H1 (cell line): Measurements from ENCODE around the gene CDK4. TPM values are rescaled to one million over a fixed set of nuclear protein-coding genes. Genes with fewer than 3 reads are reported as not detected.

Experiments used
- CBX8 ChIP-seq: fragments of 300-800, 300-1000 bp; sonication (generic); IDR thresholded peaks from 2 replicates; pipeline ENCODE4 v1.7.1; 2016; ENCODE audit warnings: low read depth, low read length, borderline replicate concordance
- CHD1 ChIP-seq: IDR thresholded peaks from 2 replicates; pipeline ENCODE4 v1.6.1; 2012; ENCODE audit warnings: low read depth, low read length, improper control_type of control experiment
- JUND ChIP-seq: IDR thresholded peaks from 2 replicates; pipeline ENCODE4 v1.6.1; 2011; ENCODE audit warnings: mild to moderate bottlenecking, improper control_type of control experiment, low read length
- KDM4A ChIP-seq: IDR thresholded peaks from one replicate; pipeline ENCODE4 v1.7.1; 2012; ENCODE audit warnings: low read depth, mild to moderate bottlenecking, moderate library complexity, low read length, inconsistent platforms; ENCODE audit not compliant: severe bottlenecking
- RXRA ChIP-seq: IDR thresholded peaks from 2 replicates; pipeline ENCODE4 v1.6.1; 2011; ENCODE audit warnings: low read depth, mild to moderate bottlenecking, low read length, moderate library complexity; ENCODE audit not compliant: insufficient read depth
- SIX5 ChIP-seq: IDR thresholded peaks from 2 replicates; pipeline ENCODE4 v1.6.1; 2011; ENCODE audit warnings: mild to moderate bottlenecking, low read depth, low read length
- SP2 ChIP-seq: IDR thresholded peaks from 2 replicates; pipeline ENCODE4 v1.6.1; 2012; ENCODE audit warnings: mild to moderate bottlenecking, low read length, inconsistent platforms
- SRF ChIP-seq: IDR thresholded peaks from 2 replicates; pipeline ENCODE4 v1.6.1; 2011; ENCODE audit warnings: mild to moderate bottlenecking, low read depth, low read length, moderate library complexity
- TCF12 ChIP-seq: IDR thresholded peaks from 2 replicates; pipeline ENCODE4 v1.6.1; 2011; ENCODE audit warnings: low read depth, mild to moderate bottlenecking, low read length
- YY1 ChIP-seq: IDR thresholded peaks from 2 replicates; pipeline ENCODE4 v1.6.1; 2011; ENCODE audit warnings: low read depth, mild to moderate bottlenecking, low read length
- ZNF274 ChIP-seq: IDR thresholded peaks from 2 replicates; pipeline ENCODE4 v1.7.0; 2012; ENCODE audit warnings: low read length, borderline replicate concordance; ENCODE audit errors: extremely low read depth
- polyA plus RNA-seq, 7 experiments: library from polyadenylated mRNA; depleted of rRNA in 3 of 7; stranded (reverse) in 5 of 7; unstranded in 2 of 7; fragments of >200 nt in 5 of 7; fragments of 200-250 nt in 2 of 7; gene quantifications; 1 replicate in 5 of 7; 2 replicates in 1 of 7; 4 replicates in 1 of 7; pipeline versions ENCODE4 v1.2.1 to v1.2.3, GENCODE V29; 2011 to 2013; ENCODE audit warnings: missing spikeins in 2 of 7, mixed read lengths in 2 of 7
- total RNA-seq: library from RNA; stranded (reverse); fragmentation: NEBNext Ultra II Directional; extraction: Animal tissue kit (Norgen Biotek cat#: 25700); gene quantifications from 2 replicates; pipeline ENCODE4 v1.2.1, GENCODE V29; 2021
- TF ChIP-seq, protein P1 (sequence below): fragments of 300-600 bp; sonication (generic); IDR thresholded peaks from 2 replicates; pipeline ENCODE4 v1.7.1; 2012; ENCODE audit warnings: low read length, moderate library complexity, mild to moderate bottlenecking, inconsistent platforms; ENCODE audit not compliant: insufficient replicate concordance

The CDK4 gene
- total and polyA plus RNA-seq, 2 of the 8 experiments (the other 6 are each of a cell fraction or from before 2014, with no cell fraction given), result 174 to 368 TPM

DNA sequence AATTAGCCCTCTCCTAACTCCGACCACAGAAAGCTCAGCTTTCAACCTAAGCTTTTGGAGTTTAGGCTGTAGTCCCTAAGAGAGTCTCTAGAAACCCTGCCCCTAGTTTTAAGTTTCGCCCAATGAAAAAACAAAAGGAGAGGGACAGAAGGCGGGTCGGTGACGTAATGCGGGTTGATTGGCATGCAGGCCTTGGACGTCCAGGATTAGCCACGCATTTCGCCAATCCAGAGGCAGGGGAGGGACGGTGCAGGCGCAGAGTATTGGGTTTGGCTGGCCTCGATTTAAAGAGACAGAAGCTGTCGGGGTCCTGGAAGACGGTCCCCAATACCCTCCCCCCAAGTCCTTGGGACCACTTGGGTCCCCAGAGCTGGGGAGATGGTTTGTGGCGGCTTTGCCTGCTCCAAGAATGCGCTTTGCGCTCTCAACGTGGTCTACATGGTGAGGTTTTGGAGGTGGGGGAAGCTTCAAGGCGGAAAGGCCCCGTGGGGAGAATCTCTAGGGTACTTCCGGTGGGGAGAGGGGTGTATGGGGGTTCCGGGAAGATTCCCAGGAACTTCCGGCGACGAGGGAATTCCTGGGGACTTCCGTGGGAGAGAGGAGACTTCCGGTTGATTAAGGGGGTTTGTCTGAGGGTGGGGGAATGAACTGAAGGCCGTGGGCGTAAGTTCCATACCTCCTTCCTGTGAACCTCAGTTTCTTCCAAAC lies 7.2 kb downstream of the CDK4 start, which contains the start of gene TSPAN31 (continued):
- TF ChIP-seq, protein P1, sequence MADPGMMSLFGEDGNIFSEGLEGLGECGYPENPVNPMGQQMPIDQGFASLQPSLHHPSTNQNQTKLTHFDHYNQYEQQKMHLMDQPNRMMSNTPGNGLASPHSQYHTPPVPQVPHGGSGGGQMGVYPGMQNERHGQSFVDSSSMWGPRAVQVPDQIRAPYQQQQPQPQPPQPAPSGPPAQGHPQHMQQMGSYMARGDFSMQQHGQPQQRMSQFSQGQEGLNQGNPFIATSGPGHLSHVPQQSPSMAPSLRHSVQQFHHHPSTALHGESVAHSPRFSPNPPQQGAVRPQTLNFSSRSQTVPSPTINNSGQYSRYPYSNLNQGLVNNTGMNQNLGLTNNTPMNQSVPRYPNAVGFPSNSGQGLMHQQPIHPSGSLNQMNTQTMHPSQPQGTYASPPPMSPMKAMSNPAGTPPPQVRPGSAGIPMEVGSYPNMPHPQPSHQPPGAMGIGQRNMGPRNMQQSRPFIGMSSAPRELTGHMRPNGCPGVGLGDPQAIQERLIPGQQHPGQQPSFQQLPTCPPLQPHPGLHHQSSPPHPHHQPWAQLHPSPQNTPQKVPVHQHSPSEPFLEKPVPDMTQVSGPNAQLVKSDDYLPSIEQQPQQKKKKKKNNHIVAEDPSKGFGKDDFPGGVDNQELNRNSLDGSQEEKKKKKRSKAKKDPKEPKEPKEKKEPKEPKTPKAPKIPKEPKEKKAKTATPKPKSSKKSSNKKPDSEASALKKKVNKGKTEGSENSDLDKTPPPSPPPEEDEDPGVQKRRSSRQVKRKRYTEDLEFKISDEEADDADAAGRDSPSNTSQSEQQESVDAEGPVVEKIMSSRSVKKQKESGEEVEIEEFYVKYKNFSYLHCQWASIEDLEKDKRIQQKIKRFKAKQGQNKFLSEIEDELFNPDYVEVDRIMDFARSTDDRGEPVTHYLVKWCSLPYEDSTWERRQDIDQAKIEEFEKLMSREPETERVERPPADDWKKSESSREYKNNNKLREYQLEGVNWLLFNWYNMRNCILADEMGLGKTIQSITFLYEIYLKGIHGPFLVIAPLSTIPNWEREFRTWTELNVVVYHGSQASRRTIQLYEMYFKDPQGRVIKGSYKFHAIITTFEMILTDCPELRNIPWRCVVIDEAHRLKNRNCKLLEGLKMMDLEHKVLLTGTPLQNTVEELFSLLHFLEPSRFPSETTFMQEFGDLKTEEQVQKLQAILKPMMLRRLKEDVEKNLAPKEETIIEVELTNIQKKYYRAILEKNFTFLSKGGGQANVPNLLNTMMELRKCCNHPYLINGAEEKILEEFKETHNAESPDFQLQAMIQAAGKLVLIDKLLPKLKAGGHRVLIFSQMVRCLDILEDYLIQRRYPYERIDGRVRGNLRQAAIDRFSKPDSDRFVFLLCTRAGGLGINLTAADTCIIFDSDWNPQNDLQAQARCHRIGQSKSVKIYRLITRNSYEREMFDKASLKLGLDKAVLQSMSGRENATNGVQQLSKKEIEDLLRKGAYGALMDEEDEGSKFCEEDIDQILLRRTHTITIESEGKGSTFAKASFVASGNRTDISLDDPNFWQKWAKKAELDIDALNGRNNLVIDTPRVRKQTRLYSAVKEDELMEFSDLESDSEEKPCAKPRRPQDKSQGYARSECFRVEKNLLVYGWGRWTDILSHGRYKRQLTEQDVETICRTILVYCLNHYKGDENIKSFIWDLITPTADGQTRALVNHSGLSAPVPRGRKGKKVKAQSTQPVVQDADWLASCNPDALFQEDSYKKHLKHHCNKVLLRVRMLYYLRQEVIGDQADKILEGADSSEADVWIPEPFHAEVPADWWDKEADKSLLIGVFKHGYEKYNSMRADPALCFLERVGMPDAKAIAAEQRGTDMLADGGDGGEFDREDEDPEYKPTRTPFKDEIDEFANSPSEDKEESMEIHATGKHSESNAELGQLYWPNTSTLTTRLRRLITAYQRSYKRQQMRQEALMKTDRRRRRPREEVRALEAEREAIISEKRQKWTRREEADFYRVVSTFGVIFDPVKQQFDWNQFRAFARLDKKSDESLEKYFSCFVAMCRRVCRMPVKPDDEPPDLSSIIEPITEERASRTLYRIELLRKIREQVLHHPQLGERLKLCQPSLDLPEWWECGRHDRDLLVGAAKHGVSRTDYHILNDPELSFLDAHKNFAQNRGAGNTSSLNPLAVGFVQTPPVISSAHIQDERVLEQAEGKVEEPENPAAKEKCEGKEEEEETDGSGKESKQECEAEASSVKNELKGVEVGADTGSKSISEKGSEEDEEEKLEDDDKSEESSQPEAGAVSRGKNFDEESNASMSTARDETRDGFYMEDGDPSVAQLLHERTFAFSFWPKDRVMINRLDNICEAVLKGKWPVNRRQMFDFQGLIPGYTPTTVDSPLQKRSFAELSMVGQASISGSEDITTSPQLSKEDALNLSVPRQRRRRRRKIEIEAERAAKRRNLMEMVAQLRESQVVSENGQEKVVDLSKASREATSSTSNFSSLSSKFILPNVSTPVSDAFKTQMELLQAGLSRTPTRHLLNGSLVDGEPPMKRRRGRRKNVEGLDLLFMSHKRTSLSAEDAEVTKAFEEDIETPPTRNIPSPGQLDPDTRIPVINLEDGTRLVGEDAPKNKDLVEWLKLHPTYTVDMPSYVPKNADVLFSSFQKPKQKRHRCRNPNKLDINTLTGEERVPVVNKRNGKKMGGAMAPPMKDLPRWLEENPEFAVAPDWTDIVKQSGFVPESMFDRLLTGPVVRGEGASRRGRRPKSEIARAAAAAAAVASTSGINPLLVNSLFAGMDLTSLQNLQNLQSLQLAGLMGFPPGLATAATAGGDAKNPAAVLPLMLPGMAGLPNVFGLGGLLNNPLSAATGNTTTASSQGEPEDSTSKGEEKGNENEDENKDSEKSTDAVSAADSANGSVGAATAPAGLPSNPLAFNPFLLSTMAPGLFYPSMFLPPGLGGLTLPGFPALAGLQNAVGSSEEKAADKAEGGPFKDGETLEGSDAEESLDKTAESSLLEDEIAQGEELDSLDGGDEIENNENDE, result no peak
- TF ChIP-seq TCF12, result no peak
- no peak for TF ChIP-seq RXRA
- no peak for TF ChIP-seq SRF
- TF ChIP-seq SP2, result no peak; the same call in 1 of the 2 replicates
- TF ChIP-seq CHD1, result no peak
- TF ChIP-seq CBX8, result no peak
- TF ChIP-seq KDM4A, result peak; percentile 62
- TF ChIP-seq ZNF274, result no peak
- TF ChIP-seq YY1, result no peak
- peak; percentile 62 for TF ChIP-seq JUND
- TF ChIP-seq SIX5, result no peak
